Suppressor macrophage treated with lipopolysaccharide for 1 hour (primary cell): ENCODE measurements around the gene BMAL2.

ENCODE experiments used
- DNase-seq, 3 donors: peaks; one replicate each; pipeline ENCODE4 v3.0.0-alpha.2; 2020 to 2022

Gene BMAL2

GRCh38 chr12:27359578-27360340, 27.1 kb downstream of the BMAL2 start:
- DNase-seq, result no peak

GRCh38 chr12:27361372-27361771, 28.7 kb downstream of the BMAL2 start:
- no peak for DNase-seq

DNA sequence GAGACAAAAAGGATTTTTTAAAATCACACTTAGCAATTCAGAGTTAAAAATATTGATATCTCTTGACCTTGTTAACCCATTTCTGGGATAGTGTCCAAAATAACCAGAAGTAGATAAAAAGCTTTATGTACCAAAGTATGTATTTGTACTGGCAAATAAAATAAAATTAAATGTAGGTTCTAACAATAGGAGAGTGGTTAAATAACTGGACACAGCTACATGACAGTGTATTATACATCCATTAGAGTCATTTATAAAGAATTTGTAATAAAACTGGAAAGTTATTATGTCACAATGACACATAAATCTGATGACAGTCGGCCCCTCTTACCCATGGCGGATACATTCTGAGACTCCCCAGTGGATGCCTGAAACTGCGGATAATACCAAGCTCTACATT, 34.0 kb downstream of the BMAL2 start:
- DNase-seq, result no peak

GRCh38 chr12:27367078-27367477, 34.4 kb downstream of the BMAL2 start:
- no peak for DNase-seq

DNA sequence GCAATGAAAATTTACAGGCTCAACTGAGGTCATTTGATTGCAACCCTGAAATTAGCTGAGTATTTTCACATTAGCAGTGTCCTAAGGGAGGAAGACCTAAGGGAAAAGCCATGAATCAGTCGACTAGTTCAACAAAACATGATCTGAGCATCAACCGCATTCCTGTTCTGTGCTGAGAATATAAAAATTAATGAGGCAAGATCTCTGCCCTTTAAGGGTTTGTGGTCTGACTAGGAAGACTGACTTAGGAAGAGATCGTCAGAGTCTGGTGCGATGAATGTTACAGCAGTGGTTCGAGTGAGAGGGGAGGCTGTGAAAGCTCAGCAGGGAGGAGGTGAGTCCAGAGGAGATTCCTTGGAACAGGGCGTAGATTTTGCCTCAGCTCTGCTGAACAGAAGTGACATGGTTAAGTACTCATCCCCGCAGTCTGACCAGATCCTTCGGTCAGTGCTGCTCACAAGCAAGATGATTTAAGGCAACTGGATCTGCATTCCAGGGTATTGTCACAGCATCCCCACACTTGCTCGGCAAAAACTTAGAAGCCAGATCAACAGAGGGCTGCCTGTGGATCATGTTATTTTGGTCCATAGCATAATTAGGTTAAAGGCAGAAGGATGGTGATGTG, 49.6 kb downstream of the BMAL2 start:
- DNase-seq, result no peak
